PC-9 (cell line): ENCODE data around the gene PIGBOS1. TPM values are rescaled to one million over a fixed set of nuclear protein-coding genes. Genes with fewer than 3 reads are reported as not detected.
A peak's percentile ranks its signal among the peaks of the same experiment; 100 is the strongest.

Experiments used
- BruUV-seq: library from RNA; stranded (reverse); fragments of 400-500 nt; replicated peaks from 2 replicates; lab custom pipeline; 2021; lab: Mats Ljungman, UMichigan
- CTCF ChIA-PET: fragments of 300-600 bp; sonication (Branson Sonifier 250); formaldehyde crosslinking; loops from one replicate; lab custom pipeline; 2022; ENCODE audit warnings: antibody characterized with exemption; lab: Charles Lee
- POLR2A ChIA-PET: fragments of 300-600 bp; sonication (Branson Sonifier 250); formaldehyde crosslinking; loops from one replicate; lab custom pipeline; 2022; ENCODE audit warnings: antibody characterized with exemption; ENCODE audit not compliant: unreplicated experiment; lab: Charles Lee
- DNase-seq, 2 experiments: peaks; one replicate each; pipeline versions ENCODE4 v3.0.0 to v3.0.0-alpha.2; 2015 to 2022; ENCODE audit warnings: mixed read lengths in 1 of 2
- H2AFZ ChIP-seq: fragments of 200-600 bp; sonication (generic); 2 replicates; pipeline ENCODE4 v1.8.1; 2017; ENCODE audit warnings: antibody characterized with exemption
- H3F3A ChIP-seq: fragments of 200-600 bp; sonication (generic); 2 replicates; pipeline ENCODE4 v1.8.1; 2017; ENCODE audit warnings: antibody characterized with exemption, mild to moderate bottlenecking, low read depth; ENCODE audit not compliant: insufficient read depth
- H3K27ac ChIP-seq: fragments of 200-600 bp; sonication (generic); 2 replicates; pipeline ENCODE4 v1.6.1; 2016; ENCODE audit warnings: mixed run types
- H3K27me3 ChIP-seq: fragments of 200-600 bp; sonication (generic); 2 replicates; pipeline ENCODE4 v1.6.1; 2016; ENCODE audit warnings: low read depth, mixed run types; ENCODE audit not compliant: insufficient read depth
- H3K36me3 ChIP-seq: fragments of 200-600 bp; sonication (generic); 2 replicates; pipeline ENCODE4 v1.6.1; 2016; ENCODE audit warnings: low read depth, mixed run types
- H3K4me1 ChIP-seq: fragments of 200-600 bp; sonication (generic); replicated peaks from 2 replicates; pipeline ENCODE4 v1.6.1; 2016; ENCODE audit warnings: mixed run types; ENCODE audit not compliant: insufficient read depth
- H3K4me2 ChIP-seq: fragments of 200-600 bp; sonication (generic); 2 replicates; pipeline ENCODE4 v1.6.1; 2017; ENCODE audit warnings: mixed run types
- H3K4me3 ChIP-seq: fragments of 200-600 bp; sonication (generic); 2 replicates; pipeline ENCODE4 v1.6.1; 2016; ENCODE audit warnings: mixed run types
- H3K79me2 ChIP-seq: fragments of 200-600 bp; sonication (generic); 2 replicates; pipeline ENCODE4 v1.6.1; 2017; ENCODE audit warnings: low read depth, mixed run types
- H3K9me2 ChIP-seq: fragments of 200-600 bp; sonication (generic); 2 replicates; pipeline ENCODE4 v1.8.1; 2017; ENCODE audit warnings: mild to moderate bottlenecking; ENCODE audit not compliant: insufficient read depth
- H3K9me3 ChIP-seq: fragments of 200-600 bp; sonication (generic); 2 replicates; pipeline ENCODE4 v1.8.1; 2016; ENCODE audit warnings: low read depth; ENCODE audit not compliant: insufficient read depth
- H4K20me1 ChIP-seq: fragments of 200-600 bp; sonication (generic); 2 replicates; pipeline ENCODE4 v1.8.1; 2017; ENCODE audit not compliant: insufficient read depth
- EZH2 ChIP-seq: fragments of 200-600 bp; sonication (generic); IDR thresholded peaks from 2 replicates; pipeline ENCODE4 v1.8.0; 2017; ENCODE audit warnings: antibody characterized with exemption, low read depth
- intact Hi-C: fragments of 100-400 bp; cut with micrococcal nuclease; formaldehyde crosslinking; loops from one replicate; pipeline ENCODE4 v1.10.0; 2022; ENCODE audit not compliant: unreplicated experiment
- total RNA-seq: library from RNA; stranded (reverse); gene quantifications from 2 replicates; pipeline ENCODE4 v1.2.3, GENCODE V29; 2021
- TF ChIP-seq, protein P1 (sequence below): fragments of 200-600 bp; sonication (generic); conservative IDR thresholded peaks from 2 replicates; pipeline ENCODE4 v1.6.1; 2017; ENCODE audit warnings: mixed run types, antibody characterized with exemption, mild to moderate bottlenecking, moderate library complexity

PIGBOS1 gene
- total RNA-seq, 1 experiment from 2014 or later = 9.9 TPM

DNA sequence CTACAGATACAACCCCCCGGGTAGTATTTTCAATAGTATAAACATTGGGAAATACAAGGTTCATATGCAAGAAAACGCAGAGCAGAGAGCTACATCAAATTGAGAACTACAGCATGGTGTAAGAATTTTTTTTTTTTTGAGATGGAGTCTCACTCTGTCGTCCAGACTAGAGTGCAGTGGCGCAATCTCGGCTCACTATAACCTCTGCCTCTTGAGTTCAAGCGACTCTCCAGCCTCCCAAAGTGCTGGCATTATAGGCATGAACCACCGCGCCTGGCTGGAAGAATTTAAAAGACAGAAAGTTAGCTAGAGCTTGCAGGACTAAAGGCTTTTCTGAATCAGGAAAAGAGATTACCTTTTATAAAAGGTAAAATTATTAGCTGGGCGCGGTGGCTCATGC lies 42.1 kb upstream of the PIGBOS1 start:
- no peaks in the 10 kb centered on the region for H4K20me1 ChIP-seq
- H3K79me2 ChIP-seq = no peaks in the 10 kb centered on the region
- no peak overlapping the region for H2AFZ ChIP-seq
- no peak overlapping the region for H3K4me2 ChIP-seq
- ChIA-PET POLR2A (no interaction called here), CTCF (no interaction called here)
- no peak overlapping the region for H3K27ac ChIP-seq
- no peaks in the 10 kb centered on the region for H3K27me3 ChIP-seq
- H3K36me3 ChIP-seq = no peaks in the 10 kb centered on the region
- H3K9me2 ChIP-seq = no peaks in the 10 kb centered on the region
- peaks cover 24% of the 10 kb centered on the region for H3K4me1 ChIP-seq
- H3F3A ChIP-seq = no peaks in the 10 kb centered on the region; the same call in 1 of the 2 replicates
- DNase-seq = no peak
- no peak overlapping the region for H3K4me3 ChIP-seq
- no peaks in the 10 kb centered on the region for H3K9me3 ChIP-seq
- no TSS peak for BruUV-seq
- intact Hi-C loops = no loop called here
- no peak for TF ChIP-seq EZH2
- TF ChIP-seq, protein P1, sequence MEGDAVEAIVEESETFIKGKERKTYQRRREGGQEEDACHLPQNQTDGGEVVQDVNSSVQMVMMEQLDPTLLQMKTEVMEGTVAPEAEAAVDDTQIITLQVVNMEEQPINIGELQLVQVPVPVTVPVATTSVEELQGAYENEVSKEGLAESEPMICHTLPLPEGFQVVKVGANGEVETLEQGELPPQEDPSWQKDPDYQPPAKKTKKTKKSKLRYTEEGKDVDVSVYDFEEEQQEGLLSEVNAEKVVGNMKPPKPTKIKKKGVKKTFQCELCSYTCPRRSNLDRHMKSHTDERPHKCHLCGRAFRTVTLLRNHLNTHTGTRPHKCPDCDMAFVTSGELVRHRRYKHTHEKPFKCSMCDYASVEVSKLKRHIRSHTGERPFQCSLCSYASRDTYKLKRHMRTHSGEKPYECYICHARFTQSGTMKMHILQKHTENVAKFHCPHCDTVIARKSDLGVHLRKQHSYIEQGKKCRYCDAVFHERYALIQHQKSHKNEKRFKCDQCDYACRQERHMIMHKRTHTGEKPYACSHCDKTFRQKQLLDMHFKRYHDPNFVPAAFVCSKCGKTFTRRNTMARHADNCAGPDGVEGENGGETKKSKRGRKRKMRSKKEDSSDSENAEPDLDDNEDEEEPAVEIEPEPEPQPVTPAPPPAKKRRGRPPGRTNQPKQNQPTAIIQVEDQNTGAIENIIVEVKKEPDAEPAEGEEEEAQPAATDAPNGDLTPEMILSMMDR = no peak

DNA sequence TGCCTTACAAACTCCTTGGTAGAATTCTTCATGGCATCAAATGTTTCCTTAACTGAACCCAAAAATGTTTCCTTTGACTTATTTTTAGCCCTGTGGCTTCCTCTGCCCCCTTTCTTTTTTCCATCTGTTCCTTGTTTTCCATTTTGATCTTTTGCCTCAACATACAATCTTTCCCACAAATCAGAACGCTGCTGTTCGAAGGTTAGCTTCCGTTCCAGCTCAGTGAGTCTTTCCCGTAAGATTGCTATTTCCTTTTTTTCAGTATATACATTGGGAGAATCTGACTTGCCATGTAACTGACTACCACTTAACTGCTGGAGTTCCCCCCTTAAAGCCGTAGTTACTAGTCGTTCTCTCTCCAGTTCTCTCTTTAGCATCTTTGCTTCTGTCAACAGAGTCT lies 41.3 kb upstream of the PIGBOS1 start:
- POLR2A ChIA-PET = no interaction called here
- no peaks in the 10 kb centered on the region for H3K36me3 ChIP-seq
- CTCF ChIA-PET = no interaction called here
- H3K9me2 ChIP-seq = no peaks in the 10 kb centered on the region
- H3K79me2 ChIP-seq = no peaks in the 10 kb centered on the region
- no peak for DNase-seq
- no peaks in the 10 kb centered on the region; the same call in 1 of the 2 replicates for H3F3A ChIP-seq
- no peak overlapping the region for H2AFZ ChIP-seq
- H3K27ac ChIP-seq = no peak overlapping the region
- H4K20me1 ChIP-seq = no peaks in the 10 kb centered on the region
- H3K4me1 ChIP-seq = peaks cover 24% of the 10 kb centered on the region
- TSS peak; percentile 59 for BruUV-seq
- H3K4me3 ChIP-seq = no peak overlapping the region
- H3K9me3 ChIP-seq = no peaks in the 10 kb centered on the region
- no peak overlapping the region for H3K4me2 ChIP-seq
- H3K27me3 ChIP-seq = no peaks in the 10 kb centered on the region
- intact Hi-C loops = no loop called here
- TF ChIP-seq EZH2 = no peak
- TF ChIP-seq, protein P1 = no peak

DNA sequence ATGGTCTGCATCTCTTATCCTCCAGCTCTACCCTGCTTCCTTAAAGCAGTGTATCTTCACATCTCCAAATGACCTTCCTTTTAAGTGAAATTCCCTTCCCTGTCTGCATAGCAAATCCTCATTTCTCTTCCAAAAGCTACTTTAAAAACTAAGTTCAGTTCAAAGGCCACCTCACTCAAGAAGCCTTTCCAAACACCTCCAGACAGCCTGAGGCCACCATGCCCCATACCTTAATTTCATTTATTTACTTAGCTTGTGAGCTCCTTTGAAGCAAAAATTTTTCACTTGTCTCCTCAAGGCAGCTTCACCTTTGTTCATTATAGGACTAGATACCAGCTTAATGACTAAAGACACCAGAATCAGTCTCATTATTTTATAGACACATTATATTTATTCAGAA lies 39.5 kb upstream of the PIGBOS1 start:
- ChIA-PET CTCF (interaction anchor here (0.5 kb wide), 1 partner anchor 40 kb away, joined by 3 read pairs; the partner anchor contains the start of genes PIGB and PIGBOS1), POLR2A (interaction anchor here (0.6 to 0.7 kb wide), 2 partner anchors 40 to 140 kb away, joined by 4 to 5 read pairs; partner anchors contain the start of genes PIGB and PIGBOS1)
- peak in 1 of 2 experiments; percentile 62 for DNase-seq
- Histone ChIP-seq H3K36me3 (no peaks in the 10 kb centered on the region), H3K4me3 (no peak overlapping the region), H3K79me2 (no peaks in the 10 kb centered on the region), H3K9me2 (no peaks in the 10 kb centered on the region), H3F3A (no peaks in the 10 kb centered on the region; the same call in 1 of the 2 replicates), H3K27me3 (no peaks in the 10 kb centered on the region), H3K9me3 (no peaks in the 10 kb centered on the region), H4K20me1 (no peaks in the 10 kb centered on the region), H2AFZ (no peak overlapping the region), H3K4me2 (peak overlapping the region; percentile 25), H3K27ac (peak overlapping the region; percentile 5; the same call in 1 of the 2 replicates), H3K4me1 (peaks cover 24% of the 10 kb centered on the region)
- BruUV-seq = no TSS peak
- TF ChIP-seq, protein P1 = no peak
- TF ChIP-seq EZH2 = no peak
- intact Hi-C loops = no loop called here
